ENCODE data around the gene ANP32E.
A peak's percentile ranks its signal among the peaks of the same experiment; 100 is the strongest.
"Not testable (repeated sequence)": the region's sequence is repeated elsewhere in the genome, so short reads cannot be mapped to it uniquely, and the experiment has no call there.

The ANP32E gene

DNA sequence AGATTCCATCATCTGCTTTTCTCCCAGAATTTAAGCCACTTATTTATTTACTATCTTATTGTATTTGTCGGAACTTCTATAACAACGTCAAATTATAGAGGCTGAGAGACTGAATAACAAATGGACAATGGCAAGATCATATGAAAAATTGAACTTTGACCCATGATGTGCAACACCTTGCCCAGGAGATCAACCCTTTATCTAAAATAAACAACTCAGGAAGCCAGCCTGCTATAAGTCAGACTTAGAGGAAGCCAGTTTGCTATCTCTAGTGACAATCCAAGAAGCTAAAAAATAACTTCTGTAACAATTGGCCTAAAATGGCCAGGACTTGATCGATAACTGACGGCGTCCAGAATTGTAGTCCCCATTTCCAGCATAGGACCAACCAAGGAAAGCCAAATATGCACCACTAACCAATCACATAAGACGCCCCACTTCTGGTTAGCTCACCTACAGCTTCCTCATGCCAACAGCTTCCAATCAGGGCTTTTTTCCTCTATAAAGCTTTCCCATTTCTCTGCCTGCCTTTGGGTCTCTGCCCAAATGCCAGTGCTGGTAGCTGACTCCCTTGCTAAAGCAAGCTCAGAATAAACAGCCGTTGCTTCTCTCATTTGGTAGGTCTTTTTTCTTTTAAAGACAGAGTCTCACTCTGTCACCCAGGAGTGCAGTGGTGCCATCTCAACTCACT, 28.5 kb downstream of the ANP32E start:
- DNase-seq (ENCODE audit: low spot score): no peak
- TF ChIP-seq, protein P1, sequence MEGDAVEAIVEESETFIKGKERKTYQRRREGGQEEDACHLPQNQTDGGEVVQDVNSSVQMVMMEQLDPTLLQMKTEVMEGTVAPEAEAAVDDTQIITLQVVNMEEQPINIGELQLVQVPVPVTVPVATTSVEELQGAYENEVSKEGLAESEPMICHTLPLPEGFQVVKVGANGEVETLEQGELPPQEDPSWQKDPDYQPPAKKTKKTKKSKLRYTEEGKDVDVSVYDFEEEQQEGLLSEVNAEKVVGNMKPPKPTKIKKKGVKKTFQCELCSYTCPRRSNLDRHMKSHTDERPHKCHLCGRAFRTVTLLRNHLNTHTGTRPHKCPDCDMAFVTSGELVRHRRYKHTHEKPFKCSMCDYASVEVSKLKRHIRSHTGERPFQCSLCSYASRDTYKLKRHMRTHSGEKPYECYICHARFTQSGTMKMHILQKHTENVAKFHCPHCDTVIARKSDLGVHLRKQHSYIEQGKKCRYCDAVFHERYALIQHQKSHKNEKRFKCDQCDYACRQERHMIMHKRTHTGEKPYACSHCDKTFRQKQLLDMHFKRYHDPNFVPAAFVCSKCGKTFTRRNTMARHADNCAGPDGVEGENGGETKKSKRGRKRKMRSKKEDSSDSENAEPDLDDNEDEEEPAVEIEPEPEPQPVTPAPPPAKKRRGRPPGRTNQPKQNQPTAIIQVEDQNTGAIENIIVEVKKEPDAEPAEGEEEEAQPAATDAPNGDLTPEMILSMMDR (IDR thresholded peaks at IDR 0.05; ENCODE audit: extremely low read depth, missing control alignments): no peak

DNA sequence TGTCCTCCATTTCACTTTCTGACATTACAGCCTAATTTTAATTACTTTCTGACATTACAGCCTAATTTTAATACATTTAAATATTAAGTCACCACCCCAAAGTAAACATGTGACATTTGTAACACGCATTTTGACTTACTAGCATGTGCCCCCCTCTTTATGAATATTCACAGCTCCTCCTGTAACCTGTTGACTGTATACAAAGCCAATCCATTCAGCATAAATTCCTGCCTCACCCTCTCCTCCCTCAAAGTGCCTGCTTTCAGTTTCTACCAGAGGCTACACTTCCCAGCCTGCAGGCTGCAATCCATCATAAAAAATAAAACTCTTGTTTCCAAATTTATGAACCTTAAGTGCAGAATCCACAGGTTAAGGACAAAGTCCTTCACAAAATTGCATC, 39.5 kb downstream of the ANP32E start:
- DNase-seq (ENCODE audit: low spot score): no peak
- TF ChIP-seq, protein P1 (IDR thresholded peaks at IDR 0.05; ENCODE audit: extremely low read depth, missing control alignments): no peak

DNA sequence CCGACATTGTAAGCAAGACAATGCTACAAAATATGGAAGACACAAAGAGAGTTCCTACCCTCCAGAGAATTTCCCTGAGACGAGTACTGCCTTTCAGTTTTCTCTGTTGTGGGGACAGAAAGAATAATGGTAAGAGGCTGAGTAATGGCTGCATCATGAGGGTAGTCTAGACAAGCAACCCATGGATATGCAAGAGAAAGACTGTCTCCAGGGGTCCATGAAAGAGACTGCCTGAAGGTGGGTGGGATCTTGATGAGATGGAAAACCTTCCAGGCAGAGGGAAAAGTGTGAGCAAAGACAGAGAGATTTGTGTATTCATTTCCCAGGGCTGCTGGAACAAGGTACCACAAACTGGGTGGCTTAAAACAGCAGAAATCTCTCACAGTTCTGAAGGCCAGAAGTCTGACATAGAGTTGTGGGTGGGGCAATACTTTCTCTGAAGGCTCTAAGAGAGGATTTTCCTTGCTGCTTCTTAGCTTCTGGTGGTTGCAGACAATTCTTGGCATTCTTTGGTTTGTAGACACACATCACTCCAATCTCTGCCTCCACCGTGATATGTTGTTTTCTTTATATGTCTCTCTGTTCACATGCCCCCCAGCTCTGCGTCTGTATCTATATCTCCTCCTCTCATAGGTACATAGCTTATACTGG, 41.4 kb downstream of the ANP32E start:
- DNase-seq (ENCODE audit: low spot score): no peak
- TF ChIP-seq, protein P1 (IDR thresholded peaks at IDR 0.05; ENCODE audit: extremely low read depth, missing control alignments): no peak

DNA sequence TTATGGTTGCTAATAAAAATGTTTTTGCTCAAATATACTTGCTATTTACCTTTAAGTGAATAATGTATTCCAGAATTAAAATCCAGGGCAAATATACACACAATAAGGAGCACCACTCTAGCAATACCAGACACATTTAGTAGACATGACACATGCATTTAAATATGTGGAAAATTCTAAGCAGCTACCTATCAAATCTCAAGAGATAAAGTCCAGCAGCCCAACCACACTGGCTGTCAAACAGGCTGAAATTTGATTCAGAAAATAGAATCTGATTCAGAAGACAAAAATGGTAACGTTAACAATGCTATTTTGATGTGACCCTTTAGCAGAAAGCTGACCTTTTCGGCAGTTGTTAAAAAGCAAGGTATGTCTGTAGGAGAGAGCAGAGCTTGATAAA, 43.9 kb downstream of the ANP32E start:
- TF ChIP-seq, protein P1 (IDR thresholded peaks at IDR 0.05; ENCODE audit: extremely low read depth, missing control alignments): no peak
- DNase-seq (ENCODE audit: low spot score): no peak

DNA sequence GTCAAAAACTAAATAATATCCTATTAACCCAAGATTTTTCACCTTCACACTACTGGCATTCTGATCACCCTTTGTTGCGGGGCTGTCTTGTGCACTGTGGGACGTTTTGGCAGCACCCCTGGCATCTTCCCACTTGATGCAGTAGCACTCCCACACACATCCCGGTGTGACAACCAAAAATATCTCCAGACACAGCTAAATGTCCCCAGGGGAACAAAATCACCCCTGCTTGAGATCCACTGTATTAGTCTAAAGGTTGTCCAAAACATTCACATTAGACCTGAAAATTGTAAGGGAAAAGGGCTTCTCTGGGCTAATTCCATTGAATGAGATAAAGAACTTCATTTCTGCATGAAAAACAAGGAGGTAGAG, 48.4 kb downstream of the ANP32E start:
- TF ChIP-seq, protein P1 (IDR thresholded peaks at IDR 0.05; ENCODE audit: extremely low read depth, missing control alignments): no peak
- no peak for DNase-seq (ENCODE audit: low spot score)

DNA sequence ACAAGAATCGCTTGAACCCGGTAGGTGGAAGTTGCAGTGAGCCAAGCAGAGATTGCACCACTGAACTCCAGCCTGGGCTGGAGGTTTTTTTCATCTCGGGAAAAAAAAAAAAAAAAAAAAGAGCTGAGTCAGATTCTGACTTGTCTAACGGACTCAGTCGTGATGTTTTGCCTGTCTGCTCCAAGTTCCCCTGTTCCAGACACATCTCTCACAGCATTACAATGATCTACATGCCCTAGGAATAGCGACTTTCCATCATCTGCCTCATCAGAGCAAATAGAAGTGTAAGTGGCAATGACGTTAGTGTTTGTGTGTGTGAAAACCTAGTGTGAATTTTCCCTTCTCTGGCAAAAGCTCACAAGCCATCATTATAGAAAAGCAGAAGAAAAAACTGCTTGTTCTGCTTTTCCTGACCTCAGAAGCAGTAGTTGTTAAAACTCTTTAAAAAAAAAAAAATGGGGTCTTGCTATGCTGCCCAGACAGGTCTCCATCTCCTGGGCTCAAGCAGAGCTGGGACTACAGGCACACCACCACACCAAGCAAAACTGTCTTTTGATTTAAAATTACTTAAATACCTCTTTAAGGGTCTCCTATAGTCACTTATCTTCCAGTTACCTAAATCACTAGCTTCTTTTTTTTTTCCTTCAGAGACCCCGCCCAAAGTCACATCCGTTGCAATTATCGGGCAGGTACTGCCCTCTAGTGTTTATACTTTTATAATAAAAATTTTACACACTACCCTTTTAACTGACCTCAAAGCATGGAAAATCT, 48.9 kb downstream of the ANP32E start:
- TF ChIP-seq, protein P1 (IDR thresholded peaks at IDR 0.05; ENCODE audit: extremely low read depth, missing control alignments): no peak
- DNase-seq (ENCODE audit: low spot score): peak; percentile 53

DNA sequence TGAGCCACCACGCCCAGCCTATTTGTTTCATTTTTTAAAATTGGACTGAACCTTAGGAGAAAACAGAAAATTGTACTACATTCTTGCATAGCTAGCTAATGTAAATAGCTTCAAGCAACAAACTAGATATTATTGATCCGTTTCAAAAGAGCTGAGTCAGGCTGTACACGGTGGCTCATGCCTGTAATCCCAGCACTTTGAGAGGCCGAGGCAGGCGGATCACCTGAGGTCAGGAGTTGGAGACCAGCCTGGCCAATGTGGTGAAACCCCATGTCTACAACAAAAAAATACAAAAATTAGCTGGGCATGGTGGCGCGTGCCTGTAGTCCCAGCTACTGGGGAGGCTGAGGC, 49.5 kb downstream of the ANP32E start:
- not testable (repeated sequence) for DNase-seq (ENCODE audit: low spot score)

Data from GM20000 (cell line).